ENCODE results near the gene ZNF48.
A peak's percentile ranks its signal among the peaks of the same experiment; 100 is the strongest.

Gene ZNF48

DNA sequence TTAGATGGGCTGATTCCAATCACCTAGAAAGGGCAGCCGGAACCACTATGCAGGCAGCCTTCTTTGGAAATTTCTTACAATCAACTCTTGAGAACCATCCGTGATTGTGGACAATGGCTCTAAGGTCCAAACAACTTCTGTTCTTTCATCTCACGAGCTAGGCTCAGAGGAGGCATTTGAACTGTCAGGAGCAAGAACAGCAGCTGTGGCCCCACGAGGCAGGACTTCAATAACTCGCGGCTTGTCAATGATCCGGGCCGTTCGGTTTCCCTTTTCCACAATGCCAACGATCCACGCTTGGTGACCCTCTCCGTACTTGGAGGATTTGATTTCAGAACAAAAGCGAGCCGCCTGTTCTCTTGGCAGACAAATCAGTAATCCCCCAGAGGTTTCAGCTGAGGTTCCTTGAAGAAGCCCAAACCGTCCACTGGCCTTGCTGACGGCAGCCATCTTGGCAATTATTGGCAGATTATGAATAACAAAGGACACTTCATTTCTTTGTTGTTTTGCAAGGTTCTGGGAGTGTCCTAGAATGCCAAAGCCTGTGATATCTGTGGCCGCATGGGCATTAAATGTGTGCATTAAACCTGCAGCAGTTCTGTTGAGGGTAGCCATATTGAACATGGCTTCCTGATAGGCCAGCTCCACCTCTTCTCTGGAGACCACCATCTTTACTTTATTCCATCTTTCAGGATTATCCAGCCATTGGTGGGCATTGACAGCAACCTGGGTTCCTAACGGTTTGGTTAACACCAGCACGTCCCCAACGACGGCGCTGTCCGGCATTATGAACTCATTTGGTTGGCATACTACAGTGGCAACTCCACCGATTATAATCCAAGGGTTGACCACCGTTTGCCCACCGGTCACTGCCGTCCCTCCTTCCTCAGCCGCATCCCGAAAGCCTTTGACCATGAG lies 49.3 kb downstream of the ZNF48 start:
- DNase-seq, result no peak

DNA sequence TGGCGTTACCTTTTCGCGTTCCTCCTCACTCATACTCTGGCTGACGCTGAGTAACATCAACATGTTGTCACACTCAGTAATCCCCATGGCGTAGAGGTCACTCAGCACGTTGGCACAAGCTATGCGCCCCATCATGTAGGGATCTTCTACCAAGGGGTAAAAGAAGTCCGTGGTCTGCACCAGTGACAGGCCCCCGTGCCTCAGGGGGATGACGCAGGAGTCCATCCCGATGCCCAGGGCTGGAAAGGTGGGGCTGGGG lies 49.9 kb downstream of the ZNF48 start:
- DNase-seq, result no peak

DNA sequence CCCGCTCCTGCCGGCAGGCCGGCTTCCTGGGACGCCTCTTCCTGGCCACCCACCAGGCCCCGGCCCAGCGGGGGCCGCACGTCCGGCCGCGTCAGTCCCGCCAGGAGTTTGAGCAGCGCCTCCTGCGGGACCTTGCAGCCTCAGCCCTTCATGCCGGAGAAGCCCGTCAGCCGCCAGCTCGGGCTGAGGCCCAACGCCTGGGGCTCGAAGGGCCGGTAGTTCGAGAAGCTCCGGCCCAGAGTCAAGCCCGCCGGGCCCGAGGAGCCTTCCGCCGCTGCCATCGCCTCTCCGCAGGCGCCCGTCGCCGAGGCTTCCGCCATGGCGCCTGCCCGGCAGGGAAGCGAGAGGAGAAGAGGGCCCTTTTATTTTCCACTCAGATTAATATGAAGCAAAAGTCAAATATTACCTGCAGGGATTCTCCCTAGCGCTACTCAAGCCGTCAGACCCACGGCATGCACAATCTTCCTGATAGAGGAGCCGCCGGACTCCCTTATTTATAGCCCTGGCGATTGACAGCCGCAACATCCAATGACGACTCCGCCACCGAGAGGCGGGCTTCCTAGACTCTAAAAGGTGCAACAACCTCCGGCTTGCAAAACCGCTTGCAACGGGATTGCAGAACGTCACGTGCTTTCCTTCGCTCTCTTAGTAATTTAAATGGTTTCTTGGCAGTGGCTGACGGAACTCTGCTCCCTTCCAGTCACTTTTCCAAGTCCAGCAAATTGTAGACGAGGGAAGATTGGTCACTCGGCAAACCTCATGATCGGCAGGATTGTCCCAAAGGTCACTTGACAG lies 50.4 kb downstream of the ZNF48 start, which contains the start of gene SEPHS2:
Gene SEPHS2, minus strand, starts transcription at position 467 of the 795 bp plus-strand sequence. Its CDS starts 147 bp downstream, at position 320.
- DNase-seq, result peak; percentile 96 to 99 (median 98)

DNA sequence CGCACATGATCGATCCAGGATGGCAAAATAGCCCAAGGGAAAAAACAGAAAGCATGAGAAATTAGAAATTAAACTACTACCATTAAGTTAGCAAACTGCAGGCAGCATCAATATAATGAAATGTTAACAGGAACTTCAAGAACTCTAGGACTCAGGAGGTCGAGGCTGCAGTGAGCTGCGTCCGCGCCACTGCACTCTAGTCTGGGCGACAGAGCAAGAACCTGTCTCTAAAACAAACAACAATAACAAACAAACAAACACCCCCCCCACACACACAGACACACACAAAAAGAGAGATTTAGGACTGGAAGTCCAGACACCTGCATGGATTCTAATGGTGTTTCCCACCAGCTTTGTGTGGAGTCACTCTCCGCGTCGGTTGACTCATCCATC lies 51.0 kb downstream of the ZNF48 start:
- DNase-seq, result peak in 2 of 3 donors; percentile 26 to 32

DNA sequence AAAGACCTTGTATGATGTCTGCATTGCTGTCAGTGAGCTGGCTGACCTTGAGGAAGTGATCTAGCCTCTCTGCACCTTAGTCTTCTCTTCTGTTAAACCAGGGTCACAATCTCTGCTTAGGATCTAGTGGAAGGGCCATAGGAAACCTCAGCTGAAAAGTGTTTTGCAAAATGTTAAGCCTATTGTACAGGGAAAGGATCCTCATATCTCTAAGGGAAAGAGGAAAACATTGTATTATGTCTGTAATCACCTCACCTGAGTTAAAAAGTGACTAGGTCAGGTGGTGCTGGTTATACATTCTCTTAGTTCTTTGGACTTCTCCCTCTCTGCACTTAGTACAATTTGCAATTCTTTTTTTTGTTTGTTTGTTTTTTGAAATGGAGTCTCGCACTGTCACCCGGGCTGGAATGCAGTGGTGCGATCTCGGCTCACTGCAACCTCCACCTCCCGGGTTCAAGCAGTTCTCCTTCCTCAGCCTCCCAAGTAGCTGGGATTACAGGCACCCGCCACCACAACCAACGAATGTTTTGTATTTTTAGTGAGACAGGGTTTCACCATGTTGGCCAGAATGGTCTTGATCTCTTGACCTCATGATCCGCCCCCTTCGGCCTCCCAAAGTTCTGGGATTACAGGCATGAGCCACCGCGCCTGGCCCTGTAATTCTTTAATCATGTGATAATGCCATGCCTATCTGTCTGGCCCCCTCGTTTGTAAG lies 52.4 kb downstream of the ZNF48 start:
- DNase-seq, result no peak

DNA sequence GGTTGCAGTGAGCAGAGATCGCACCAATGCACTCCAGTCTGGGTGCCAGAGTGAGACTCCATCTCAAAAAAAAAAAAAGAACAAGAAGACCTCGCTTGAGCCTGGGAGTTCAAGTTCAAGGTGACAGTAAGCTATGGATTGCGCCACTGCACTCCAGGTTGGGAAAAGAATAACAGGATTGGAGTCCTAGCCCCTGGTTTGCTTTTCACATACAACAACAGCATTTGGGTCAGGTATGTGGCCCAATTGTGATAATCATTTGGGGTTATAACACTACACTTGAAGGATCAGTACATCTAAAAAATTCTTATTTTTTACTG lies 53.9 kb downstream of the ZNF48 start:
- DNase-seq, result no peak

All from suppressor macrophage treated with lipopolysaccharide for 1 hour (primary cell).